Measurements from ENCODE around the gene ANLN.

DNA sequence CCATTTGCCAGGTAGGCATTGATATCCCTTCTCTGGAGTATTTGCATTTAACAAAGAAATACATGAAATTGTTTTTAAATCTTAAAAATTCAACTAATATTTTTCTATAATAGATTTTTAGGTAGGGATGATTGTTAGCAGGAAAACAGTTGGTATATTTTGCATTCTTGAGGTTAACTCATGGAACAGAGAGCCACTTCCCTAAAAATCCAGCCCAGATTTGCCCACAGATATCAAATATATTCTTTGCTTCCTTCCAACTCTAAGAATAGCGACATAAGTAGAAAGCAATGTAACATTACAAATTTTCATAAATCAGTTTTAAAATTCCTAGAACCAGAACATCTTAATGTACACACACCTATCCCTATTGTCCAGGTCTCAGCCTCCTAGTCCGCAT, 45.0 kb upstream of the ANLN start:
- no peak for TF ChIP-seq SOX15 (CRISPR knock-in tag; IDR thresholded peaks at IDR 0.05)
- TF ChIP-seq, protein P1, sequence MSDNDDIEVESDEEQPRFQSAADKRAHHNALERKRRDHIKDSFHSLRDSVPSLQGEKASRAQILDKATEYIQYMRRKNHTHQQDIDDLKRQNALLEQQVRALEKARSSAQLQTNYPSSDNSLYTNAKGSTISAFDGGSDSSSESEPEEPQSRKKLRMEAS (CRISPR knock-in tag; IDR thresholded peaks at IDR 0.05): no peak
- TF ChIP-seq, protein P2, sequence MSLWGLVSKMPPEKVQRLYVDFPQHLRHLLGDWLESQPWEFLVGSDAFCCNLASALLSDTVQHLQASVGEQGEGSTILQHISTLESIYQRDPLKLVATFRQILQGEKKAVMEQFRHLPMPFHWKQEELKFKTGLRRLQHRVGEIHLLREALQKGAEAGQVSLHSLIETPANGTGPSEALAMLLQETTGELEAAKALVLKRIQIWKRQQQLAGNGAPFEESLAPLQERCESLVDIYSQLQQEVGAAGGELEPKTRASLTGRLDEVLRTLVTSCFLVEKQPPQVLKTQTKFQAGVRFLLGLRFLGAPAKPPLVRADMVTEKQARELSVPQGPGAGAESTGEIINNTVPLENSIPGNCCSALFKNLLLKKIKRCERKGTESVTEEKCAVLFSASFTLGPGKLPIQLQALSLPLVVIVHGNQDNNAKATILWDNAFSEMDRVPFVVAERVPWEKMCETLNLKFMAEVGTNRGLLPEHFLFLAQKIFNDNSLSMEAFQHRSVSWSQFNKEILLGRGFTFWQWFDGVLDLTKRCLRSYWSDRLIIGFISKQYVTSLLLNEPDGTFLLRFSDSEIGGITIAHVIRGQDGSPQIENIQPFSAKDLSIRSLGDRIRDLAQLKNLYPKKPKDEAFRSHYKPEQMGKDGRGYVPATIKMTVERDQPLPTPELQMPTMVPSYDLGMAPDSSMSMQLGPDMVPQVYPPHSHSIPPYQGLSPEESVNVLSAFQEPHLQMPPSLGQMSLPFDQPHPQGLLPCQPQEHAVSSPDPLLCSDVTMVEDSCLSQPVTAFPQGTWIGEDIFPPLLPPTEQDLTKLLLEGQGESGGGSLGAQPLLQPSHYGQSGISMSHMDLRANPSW (CRISPR knock-in tag; conservative IDR thresholded peaks at IDR 0.05; ENCODE audit: low read depth): no peak
- no peak for TF ChIP-seq FOXK1 (CRISPR knock-in tag; IDR thresholded peaks at IDR 0.05)
- TF ChIP-seq, protein P3, sequence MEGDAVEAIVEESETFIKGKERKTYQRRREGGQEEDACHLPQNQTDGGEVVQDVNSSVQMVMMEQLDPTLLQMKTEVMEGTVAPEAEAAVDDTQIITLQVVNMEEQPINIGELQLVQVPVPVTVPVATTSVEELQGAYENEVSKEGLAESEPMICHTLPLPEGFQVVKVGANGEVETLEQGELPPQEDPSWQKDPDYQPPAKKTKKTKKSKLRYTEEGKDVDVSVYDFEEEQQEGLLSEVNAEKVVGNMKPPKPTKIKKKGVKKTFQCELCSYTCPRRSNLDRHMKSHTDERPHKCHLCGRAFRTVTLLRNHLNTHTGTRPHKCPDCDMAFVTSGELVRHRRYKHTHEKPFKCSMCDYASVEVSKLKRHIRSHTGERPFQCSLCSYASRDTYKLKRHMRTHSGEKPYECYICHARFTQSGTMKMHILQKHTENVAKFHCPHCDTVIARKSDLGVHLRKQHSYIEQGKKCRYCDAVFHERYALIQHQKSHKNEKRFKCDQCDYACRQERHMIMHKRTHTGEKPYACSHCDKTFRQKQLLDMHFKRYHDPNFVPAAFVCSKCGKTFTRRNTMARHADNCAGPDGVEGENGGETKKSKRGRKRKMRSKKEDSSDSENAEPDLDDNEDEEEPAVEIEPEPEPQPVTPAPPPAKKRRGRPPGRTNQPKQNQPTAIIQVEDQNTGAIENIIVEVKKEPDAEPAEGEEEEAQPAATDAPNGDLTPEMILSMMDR (IDR thresholded peaks at IDR 0.05): no peak

Measured in WTC11 (cell line).